UCSD-AML1 (cell line): ENCODE measurements around the gene RC3H2.
A peak's percentile ranks its signal among the peaks of the same experiment; 100 is the strongest.
"Not testable (repeated sequence)": the region's sequence is repeated elsewhere in the genome, so short reads cannot be mapped to it uniquely, and the experiment has no call there.

Experiments used
- DNase-seq: peaks from one replicate; lab custom pipeline; 2025; ENCODE audit not compliant: unreplicated experiment; lab: John Stamatoyannopoulos, UW

RC3H2 gene

DNA sequence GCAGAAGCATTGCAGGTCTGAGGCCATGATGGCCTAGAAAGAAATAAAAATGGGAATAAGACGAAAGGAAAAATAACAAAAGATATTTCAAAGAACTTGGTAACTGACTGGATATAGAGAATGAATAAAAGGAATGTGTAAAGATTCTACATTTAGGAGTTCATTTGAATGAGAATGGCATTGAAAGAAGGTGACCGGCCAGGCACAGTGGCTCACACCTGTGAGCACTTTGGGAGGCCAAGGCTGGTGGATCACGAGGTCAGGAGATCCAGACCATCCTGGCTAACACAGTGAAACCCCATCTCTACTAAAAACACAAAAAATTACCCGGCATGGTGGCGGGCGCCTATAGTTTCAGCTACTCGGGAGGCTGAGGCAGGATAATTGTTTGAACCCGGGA, 17.6 kb upstream of the RC3H2 start:
- DNase-seq = no peak

DNA sequence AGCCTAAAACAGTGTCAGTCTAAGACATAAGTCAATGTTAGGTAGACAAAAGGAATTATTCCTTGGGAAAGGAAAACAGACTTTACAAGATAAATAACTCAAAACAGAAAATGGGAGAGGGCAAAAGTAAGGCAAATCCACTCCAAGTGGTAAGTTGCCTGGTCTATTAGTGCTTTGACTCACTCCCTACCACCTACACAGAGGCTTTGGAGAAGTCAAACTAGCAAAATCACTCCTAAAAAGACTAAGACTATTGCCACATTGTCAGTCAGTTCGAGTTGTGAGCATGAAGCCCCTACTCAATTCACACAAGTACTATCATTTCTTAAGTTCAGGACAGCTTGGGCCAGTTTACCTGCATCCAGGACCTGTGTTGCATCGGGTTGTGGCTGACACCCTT, 13.2 kb upstream of the RC3H2 start:
- DNase-seq = no peak

DNA sequence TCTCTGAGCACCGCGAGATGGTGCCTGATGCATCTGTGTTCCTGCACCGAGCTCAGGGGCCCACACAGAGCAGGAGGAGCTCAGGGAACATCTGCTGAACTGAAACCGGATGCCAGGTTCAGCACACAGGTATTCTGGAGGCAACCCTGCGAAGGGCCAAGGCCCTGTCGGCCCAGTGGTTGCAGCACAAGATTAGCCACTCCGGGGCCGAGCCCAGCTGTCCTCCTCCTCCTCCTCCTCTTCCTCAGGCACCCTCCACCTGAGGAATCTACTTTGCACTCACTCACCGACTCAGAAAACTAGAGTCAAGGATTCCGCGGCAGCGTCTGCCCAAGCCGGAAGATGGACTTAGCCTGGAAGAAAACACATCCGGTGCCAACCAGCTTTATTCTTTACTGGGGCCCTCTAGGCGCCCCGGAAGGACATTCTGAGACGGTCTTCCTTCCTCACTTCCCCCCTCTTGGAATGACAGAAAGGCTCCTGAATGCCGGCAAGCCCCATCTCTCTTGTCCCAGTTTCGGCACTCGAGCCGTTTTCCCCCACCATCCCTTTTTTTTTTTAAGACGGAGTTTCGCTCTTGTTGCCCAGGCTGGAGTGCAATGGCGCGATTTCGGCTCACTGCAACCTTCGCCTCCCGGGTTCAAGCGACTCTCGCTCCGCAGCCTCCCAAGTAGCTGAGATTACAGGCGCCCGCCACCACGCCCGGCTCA, 8.0 kb upstream of the RC3H2 start, which contains the start of gene ZBTB6:
TSS of gene ZBTB6 (minus strand) at position 360 of the 710 bp plus-strand sequence. CDS start 1,251 bp downstream, outside the sequence.
- DNase-seq = peak; percentile 74

DNA sequence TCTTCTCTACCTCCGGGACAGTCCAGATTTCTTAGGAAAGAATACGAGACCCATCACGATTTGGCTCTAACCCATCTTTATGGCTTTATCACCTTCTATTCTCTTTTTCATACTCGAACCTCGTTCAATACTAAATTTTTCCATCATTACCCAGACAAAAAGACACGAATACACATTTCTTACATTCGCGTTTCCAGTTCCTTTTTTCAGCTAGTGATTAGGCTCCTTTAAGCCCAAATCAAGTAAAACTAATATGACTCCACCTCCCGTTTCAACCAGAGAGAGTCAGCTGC, 7.5 kb upstream of the RC3H2 start:
- DNase-seq = no peak

DNA sequence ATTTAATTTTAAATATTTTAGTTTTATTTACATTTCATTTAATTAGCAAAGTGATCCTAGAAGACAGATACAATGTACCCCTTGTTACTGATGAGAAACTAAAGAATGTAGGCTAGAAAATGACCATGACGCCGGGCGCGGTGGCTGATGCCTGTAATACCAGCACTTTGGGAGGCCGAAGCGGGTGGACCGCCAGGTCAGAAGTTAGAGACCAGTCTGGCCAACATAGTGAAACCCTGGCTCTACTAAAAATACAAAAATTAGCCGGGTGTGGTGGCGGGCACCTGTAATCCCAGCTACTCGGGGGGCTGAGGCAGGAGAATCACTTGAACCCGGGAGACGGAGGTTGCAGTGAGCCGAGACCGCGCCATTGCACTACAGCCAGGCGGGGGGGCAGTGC, 963 bp upstream of the RC3H2 start:
- DNase-seq = not testable (repeated sequence)

DNA sequence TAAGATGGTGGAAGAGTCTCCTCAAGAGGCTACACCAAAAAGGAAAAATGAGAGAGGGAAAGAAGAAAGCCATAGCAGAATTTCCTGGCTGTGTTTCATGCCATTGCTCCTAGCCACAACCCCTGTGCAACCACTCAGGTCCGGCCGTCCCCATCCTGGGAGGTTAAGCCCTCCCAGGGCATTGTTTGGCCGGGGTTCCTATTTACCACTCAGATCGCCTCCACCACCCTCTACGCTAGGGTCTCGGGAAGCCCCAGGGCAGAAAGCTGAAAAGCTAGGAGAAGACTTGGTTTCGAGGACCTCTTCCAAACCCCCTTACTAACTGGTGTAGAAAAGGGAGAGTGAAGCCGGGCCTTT, 715 bp downstream of the RC3H2 start:
- peak; percentile 69 for DNase-seq

DNA sequence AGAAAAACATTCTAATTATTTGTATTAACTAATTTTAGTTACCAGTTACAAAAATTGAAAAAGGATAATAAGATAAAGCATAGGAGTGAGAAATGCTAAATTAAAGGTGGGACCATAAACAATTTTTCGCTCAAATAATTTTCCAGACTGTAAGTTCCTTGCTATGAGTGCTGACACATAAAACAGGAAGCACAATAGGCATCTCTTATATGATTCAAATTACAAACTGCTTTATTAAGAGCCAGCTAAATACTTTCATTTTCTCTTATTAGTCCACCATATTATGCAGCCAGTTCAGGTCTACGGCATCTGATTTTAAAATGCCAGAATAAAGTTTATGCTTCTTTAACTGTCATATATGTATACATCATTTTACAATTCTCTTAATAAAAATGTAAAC, 4.4 kb downstream of the RC3H2 start:
- no peak for DNase-seq

DNA sequence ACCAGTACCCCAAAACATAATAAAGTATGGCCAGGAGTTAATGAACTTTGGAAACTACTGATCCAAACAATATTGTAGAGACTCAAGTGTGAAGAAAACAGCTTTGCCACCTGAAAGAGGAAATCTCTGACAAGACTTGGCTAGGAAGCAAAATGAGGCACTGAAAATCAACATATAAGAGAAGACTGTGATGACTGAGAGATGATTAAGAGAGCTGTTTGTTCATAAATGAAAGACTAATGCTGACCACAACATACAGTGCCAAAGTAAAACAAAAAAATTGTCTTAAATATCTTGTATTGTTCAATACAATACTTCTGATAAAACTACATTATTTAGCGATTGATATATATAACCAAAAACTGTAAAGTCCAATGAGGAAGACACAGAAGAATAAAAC, 7.2 kb downstream of the RC3H2 start:
- DNase-seq = no peak

DNA sequence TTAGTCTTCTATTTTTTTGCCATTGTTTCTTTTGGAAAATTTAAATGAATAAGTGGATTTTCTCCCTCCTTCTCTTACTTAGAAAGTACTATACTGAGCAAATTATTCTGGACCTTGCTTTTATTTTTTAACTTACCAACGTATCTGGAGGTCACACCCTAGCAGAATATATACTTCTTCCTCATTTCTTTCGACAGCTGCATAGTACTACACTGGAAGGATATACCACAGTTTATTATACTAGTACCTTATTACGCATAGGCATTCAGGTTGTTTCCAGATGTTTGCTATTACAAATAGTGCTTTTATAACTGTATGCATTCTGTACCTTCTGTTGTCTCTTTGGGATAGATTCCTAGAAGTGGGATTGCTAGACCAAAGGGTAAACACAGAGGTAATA, 16.7 kb downstream of the RC3H2 start:
- no peak for DNase-seq

DNA sequence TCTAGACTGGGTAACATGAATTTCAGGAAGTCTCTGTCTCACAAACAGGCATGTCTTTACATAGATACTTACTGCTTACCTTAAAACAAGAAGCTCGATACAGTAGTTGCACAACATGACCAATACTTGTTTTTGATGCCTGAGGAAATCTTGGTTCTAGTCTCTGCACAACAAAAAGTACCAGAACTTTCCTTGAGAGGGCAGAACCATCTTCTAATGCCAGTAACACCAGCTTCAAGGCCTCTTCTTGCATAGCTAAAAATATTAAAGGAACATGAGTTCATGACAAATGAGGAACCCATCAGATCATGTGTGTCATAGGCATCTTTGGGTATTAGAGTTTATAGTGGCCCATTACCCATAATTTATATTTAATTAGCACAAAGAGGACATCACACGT, 22.0 kb downstream of the RC3H2 start:
- no peak for DNase-seq

DNA sequence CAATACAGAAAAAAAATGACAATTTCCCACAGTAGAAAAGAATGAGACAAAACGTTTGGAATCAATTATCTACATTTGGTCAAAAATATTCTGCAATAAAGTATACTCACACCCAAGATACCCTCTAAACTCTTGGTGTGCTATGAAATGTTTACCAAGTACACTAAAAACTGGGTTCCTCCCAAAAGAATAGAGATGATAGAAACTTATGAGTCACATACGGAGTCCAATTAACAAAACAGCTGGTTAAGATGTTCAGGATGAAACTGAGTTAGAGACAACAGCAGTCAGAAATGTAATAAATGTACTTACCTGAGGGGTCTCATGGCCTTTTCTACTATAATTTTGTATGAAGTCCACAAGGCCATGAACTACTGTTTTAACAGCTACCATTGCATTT, 25.7 kb downstream of the RC3H2 start:
- no peak for DNase-seq

DNA sequence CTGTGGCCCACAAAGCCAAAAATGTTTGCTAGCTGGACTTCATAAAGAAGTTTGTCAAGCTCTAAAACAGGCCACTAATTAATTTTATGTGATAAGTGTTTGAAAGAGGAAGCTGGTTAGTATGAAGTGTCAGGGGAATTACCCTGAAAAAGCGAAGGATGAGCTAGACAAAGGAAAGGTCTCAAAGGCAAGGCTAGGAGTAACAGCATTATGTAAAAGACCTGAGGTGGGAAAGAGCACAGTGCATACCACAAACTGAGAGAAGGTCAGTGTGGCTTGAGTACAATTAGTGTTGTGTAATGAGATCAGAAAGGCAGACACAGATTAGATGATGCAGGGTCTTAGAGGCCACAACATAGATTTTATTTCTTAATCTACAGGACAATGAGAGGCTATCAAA, 29.6 kb downstream of the RC3H2 start:
- DNase-seq = no peak

DNA sequence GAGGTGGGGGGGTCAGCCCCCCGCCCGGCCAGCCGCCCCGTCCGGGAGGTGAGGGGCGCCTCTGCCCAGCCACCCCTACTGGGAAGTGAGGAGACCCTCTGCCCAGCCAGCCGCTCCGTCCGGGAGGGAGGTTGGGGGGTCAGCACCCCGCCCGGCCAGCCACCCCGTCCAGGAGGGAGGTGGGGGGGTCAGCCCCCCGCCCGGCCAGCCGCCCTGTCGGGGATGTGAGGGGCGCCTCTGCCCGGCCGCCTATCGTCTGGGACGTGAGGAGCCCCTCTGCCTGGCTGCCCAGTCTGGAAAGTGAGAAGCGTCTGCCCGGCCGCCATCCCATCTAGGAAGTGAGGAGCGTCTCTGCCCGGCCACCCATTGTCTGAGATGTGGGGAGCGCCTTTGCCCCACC, 37.9 kb downstream of the RC3H2 start:
- not testable (repeated sequence) for DNase-seq

DNA sequence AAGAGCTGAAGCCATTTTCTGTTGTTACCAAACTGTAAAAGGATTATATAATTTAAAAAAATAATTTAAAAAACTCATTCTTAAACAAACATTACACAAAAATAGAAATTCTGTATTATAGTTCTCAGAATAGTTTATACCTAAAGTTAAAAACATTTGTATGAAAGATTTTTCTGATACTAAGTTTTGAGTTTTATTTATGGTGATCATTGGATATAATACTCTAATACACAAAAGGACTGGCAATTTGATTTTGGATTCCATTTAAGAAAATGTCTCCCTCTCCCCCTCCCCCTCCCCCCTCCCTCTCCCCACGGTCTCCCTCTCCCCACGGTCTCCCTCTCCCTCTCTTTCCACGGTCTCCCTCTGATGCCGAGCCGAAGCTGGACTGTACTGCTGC, 39.1 kb downstream of the RC3H2 start:
- no peak for DNase-seq

DNA sequence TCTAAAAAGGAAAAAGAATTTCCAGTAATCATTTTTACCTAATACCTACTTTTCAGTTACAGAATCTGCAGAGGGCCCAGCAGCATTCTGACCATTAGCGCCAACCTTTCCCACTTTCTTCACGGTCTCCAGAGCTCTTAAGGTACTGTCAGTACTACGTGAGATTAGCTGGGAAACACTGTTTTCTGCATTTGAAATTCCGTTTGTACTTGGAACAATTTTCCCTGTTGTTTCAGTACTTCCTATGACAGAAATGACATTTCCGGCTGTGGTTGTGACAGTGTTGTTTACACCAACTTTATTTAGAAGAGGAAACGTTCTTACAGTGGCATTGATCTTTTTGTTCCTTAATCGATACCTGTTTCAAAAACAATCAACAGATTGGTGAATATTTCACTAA, 39.9 kb downstream of the RC3H2 start:
- no peak for DNase-seq

DNA sequence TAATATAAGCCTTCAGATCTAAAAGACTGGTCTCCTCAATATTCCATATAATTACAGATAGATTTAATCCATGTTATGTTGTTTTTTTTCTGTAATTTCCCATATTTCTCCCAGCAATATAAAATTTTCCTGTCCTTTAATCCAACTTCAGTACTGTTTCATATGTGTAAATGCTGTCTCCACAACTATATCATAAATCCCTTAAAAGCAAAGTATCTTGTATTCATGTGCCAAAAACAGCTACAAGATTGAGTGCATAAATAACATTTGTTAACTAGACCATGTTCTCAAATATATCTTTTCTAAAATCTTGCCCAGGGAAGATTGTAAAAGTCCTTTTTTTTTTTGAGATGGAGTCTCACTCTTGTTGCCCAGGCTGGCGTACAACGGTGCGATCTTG, 41.8 kb downstream of the RC3H2 start:
- no peak for DNase-seq

DNA sequence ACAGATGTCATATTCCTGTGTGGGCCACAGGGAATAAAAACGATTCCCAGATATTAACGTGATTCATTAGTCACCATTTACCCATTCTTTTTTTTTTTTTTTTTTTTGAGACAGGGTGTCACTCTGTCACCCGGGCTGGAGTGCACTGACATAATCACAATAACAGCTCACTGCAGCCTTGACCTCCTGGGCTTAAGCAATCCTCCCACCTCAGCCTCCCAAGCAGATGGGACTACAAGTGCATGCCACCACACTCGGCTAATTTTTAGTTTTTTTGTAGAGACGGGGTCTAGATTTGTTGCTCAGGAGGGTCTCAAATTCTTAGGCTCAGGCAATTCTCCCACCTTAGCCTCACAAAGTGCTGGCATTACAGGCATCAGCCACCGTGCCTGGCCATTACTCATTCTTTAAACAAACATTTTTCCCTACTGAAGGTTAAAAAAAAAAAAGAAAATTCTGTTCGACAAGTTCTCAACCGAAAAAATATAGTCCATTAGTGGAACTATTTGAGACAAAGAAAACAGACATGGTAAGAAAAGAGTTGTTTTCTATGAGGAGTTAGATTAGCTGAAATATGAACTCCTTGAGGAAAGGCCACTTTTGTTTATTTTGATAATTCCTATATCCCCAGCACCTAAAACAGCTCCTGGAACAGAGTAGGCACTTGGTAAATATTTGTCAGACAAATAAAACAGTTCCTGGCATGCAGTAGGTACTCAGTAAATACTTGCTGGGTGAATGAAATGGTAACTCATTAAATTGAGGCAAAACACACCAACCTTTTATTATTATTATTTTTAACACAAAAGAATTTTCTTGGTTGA, 44.6 kb downstream of the RC3H2 start:
- no peak for DNase-seq

DNA sequence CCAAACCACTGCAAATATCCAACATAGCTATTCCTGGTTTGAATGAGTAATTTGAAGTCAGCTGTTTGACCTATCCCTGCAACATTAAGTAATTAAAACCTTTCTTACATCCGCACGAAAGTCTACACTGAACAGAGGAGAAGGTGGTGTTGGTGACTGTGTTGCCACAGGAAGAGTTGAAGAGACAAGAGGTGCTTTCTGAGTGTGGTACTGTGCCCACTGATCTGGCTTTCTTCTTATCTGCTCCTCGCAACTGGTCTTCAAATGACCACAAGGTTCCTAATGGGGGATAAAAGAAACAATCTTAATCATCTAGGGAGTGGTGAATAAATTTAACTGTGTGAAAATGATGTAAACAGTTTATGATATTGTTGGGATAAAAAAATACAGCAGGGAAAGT, 47.3 kb downstream of the RC3H2 start:
- DNase-seq = no peak

DNA sequence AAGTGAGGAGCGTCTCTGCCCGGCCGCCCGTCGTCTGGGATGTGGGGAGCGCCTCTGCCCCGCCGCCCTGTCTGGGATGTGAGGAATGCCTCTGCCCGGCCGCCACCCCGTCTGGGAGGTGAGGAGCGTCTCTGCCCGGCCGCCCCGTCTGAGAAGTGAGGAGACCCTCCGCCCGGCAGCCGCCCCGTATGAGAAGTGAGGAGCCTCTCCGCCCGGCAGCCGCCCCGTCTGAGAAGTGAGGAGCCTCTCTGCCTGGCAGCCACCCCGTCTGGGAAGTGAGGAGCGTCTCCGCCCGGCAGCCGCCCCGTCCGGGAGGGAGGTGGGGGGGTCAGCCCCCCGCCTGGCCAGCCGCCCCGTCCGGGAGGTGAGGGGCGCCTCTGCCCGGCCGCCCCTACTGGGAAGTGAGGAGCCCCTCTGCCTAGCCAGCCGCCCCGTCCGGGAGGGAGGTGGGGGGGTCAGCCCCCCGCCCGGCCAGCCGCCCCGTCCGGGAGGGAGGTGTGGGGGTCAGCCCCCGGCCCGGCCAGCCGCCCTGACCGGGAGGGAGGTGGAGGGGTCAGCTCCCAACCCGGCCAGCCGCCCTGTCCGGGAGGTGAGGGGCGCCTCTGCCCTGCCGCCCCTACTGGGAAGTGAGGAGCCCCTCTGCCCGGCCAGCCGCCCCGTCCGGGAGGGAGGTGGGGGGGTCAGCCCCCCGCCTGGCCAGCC, 52.9 kb downstream of the RC3H2 start:
- not testable (repeated sequence) for DNase-seq

DNA sequence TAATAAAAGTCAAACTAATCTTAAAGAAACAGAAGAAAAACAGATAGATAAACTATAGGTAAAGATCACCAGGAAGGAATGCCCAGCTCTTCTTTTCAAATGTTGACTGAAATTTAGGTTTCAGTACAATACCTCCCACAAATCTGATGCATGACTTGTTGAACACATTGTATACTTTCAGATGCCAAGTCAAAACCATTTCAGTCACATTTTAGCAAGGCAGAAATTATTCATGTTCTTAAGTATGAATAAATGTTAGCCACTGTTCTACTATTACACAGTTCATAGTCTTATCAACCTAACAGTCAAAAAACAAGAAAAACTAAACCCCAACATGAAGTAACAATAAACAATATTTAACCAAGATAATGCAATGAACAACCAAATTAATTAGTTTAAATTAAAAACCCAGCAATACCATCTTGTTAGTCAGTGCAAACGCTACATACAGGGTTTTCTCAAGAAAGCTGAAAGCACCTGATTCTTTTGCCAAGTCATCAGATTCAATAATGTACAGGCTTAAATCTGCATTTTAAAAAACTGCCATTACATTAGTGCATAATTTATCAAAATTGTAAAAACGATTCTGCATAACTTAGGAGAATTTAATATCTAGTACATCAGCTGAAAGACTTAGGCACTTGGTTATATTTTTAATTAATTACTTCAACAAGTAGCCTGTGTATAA, 56.8 kb downstream of the RC3H2 start:
- no peak for DNase-seq

DNA sequence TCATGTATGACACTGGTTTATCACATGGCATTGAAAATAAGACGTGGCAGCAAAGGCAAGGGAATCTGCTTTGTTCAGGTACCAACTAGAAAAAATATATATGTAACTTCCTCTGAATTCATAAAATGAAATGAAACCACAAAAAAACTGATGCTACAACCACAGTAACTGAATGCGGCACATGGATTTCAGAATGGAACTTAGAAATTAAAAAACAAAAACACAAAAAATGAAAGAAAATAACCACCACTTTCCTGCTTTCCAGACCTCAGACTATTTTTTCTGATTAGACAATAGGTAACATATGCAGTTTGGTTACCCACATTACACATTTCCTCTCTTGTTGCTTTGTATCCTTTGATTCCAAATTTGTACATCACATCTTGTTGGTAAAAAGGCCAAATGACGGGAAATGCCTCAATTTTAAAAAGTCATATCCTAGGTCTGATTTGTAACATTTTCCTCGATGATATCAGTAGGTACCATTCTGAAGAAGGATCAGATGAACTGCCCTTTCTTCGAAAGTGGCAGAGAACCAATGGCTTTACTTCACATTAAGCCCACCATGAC, 58.7 kb downstream of the RC3H2 start:
- no peak for DNase-seq
